HAP-1 (cell line): ENCODE measurements around the gene CCDC188.

Experiments used
- DNase-seq, 2 experiments: peaks; one replicate each; pipeline ENCODE4 v3.0.0-alpha.2; 2016 to 2020; ENCODE audit warnings: low spot score in 2 of 2
- H3K27me3 ChIP-seq: fragments of 250-450 bp; sonication (Bioruptor Pico); 2 replicates; pipeline ENCODE4 v1.5.1; 2020; ENCODE audit warnings: low read depth, mild to moderate bottlenecking, moderate library complexity
- H3K36me3 ChIP-seq: fragments of 250-450 bp; sonication (Bioruptor Pico); replicated peaks from 2 replicates; pipeline ENCODE4 v1.5.1; 2020; ENCODE audit warnings: mild to moderate bottlenecking
- H3K4me1 ChIP-seq: fragments of 250-450 bp; sonication (Bioruptor Pico); 2 replicates; pipeline ENCODE4 v1.5.1; 2020; ENCODE audit warnings: mild to moderate bottlenecking
- H3K4me3 ChIP-seq: fragments of 250-450 bp; sonication (Bioruptor Pico); 2 replicates; pipeline ENCODE4 v1.5.1; 2020; ENCODE audit warnings: mild to moderate bottlenecking, moderate library complexity
- H3K9me3 ChIP-seq: fragments of 250-450 bp; sonication (Bioruptor Pico); 2 replicates; pipeline ENCODE4 v1.5.1; 2020; ENCODE audit warnings: mild to moderate bottlenecking, moderate library complexity
- in situ Hi-C: fragments of 300-500 bp; cut with MboI; formaldehyde crosslinking; loops from 3 replicates; pipeline ENCODE4 v1.14.3; 2020; ENCODE audit warnings: low sequenced_read_pairs, inconsistent platforms, mixed read lengths

CCDC188 gene

DNA sequence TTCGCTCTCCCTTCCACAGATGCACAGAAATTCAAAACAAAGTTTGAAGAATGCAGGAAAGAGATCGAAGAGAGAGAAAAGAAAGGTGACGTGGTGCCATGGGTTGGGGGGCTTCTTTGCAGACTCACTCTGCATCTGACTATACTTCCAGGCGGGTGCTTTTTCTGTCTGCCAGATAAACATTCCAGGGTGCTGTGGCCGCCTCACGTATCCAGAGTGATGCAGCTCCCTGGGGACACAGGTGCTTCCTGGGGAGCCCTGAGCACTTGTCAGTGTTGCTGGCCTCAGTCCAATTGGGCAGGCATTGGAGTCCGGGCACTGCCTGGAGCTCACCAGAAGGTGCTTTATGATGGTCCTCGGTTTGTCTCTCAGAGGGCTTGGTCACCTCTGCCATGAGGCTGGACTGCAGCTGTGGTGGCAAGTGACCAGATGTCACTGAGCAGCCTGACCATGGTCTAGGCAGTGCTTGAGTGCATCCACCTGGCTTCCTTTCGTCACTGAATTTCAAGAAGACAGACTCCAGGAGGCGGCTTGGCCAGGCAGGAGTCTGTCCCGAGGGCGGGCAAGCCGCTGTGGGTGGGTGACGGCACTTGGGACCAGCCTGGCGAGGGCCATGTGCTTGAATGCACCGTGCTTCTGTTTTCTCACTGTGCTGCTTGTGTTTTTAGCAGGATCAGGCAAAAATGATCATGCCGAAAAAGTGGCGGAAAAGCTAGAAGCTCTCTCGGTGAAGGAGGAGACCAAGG lies 24.4 kb downstream of the CCDC188 start:
- peaks cover 53% of the 10 kb centered on the region for H3K36me3 ChIP-seq

DNA sequence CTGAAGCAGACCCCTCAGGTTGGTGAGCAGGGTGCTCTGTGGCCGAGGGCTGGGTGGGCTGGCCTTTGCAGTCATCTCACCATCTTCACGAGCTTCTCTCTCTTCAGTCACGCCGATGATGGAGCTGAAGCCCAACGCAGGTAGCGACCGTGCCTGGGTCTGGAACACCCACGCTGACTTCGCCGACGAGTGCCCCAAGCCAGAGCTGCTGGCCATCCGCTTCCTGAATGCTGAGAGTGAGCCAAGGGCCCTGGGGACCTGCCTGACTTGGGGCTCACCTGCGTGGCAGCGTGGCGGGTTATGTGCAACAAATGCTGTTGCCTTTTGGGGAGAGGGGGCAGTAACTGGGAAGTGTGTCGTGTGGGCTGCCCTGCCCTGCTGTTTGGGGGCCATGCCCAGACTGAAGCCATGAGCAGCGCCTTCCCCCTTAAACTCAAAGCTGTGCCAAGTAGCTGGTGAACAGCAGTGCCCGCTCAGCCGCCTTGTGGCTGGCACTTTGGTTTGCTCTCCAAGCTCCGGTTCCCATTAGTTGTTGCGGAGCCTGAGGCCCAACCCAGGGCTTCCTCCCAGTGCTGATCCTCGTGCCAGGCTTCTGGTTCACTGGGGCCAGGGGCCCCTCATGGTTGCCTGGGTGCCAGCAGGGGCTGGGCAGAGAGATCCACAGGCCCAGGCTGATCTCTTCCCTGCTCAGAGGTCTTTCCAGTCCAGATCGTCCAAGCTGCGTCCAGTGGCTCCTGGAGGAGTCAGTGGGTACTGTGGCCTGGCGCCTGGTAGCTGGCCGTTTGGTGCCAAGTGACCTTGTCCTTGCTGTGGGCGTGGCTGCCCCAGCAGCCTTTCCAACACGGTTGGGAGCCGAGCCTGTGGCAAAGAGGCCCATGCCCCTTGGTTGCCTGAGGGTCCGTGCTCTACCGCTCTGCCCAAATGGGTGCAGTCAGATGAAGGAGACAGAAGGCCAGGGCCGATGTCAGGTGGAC lies 25.4 kb downstream of the CCDC188 start:
- no peaks in the 10 kb centered on the region for H3K27me3 ChIP-seq
- no peaks in the 10 kb centered on the region for H3K4me1 ChIP-seq
- H3K9me3 ChIP-seq = no peaks in the 10 kb centered on the region
- H3K4me3 ChIP-seq = no peak overlapping the region
- no peak for DNase-seq
- in situ Hi-C loops = no loop called here
- peaks cover 63% of the 10 kb centered on the region for H3K36me3 ChIP-seq

More for the DNA sequence above, 24.4 kb downstream of the CCDC188 start:
- no peaks in the 10 kb centered on the region for H3K9me3 ChIP-seq
- DNase-seq = no peak
- no peaks in the 10 kb centered on the region for H3K27me3 ChIP-seq
- in situ Hi-C loops = no loop called here
- H3K4me1 ChIP-seq = no peaks in the 10 kb centered on the region
- H3K4me3 ChIP-seq = no peak overlapping the region

DNA sequence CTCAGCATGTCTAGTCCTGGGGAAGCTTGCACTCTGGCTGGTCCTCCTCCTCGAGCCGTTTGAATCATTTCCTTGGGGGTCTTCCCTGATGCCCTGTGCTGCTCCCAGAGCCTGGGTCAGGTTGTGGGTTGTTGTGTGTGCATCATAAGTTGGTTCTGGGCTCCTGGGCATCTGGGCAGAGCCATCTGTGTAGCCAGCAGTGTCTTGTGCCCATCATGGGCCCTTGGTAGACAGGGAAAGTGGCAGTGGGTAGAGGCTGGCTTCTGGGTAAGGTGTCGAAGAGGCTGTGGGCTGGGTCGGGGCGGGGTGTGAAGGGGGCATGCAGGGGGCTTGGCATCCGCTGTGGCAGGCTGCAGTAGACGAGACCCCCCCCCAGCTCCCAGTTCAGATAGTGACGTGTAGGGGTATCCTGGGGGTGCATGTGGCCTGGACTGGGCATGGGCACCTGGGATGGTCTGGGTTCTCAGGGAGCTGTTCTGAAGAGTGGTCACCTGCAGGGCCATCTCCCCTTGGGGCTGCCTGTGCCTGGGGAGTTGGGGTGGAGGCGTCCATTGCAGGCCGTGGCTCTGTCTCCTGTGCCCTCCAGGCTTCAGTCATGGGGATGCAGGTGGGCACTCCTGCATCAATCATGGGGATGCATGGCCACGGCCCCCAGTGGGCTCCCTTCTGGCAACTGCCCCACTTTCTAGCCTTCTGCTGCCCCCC lies 26.6 kb downstream of the CCDC188 start:
- in situ Hi-C loops = no loop called here
- no peaks in the 10 kb centered on the region for H3K9me3 ChIP-seq
- H3K36me3 ChIP-seq = peaks cover 75% of the 10 kb centered on the region
- DNase-seq = no peak
- peaks cover under 1% of the 10 kb centered on the region for H3K4me1 ChIP-seq
- no peaks in the 10 kb centered on the region for H3K27me3 ChIP-seq
- no peak overlapping the region for H3K4me3 ChIP-seq

DNA sequence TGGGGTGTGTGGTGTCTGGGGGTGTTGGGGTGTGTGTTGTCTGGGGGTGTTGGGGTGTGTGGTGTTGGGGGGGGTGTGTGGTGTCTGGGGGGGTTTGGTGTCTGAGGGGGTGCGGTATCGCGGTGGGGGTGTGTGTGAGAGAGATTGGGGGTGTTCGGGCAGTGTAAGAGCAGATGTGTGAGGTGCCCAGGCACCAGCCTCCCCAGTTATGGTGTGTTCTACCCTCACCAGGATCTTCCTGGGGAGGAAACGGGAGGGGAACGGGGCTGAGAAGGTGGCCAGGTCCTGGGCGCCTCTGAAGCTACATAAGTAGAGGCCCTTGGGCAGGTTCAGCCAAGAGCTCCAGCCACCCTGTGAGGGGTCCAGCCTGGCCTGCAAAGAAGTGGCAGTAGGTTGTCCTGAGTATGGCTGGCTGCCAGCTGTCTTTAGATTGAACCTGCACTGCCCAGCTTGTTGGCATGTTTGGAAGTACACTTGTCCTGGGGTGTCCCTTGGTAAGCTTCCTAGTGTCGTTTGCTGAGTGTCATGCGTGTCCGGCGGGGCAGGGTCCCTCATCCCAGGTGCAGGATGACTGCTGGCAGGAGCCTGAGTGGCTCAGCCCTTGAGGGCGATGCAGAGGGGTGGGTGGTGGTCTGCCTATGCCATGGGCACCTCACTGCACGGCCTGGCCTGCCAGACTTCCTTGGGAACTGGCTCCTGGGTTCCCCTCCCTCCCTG lies 27.3 kb downstream of the CCDC188 start:
- no peaks in the 10 kb centered on the region for H3K9me3 ChIP-seq
- peaks cover 7% of the 10 kb centered on the region for H3K4me1 ChIP-seq
- H3K4me3 ChIP-seq = no peak overlapping the region
- no peak for DNase-seq
- H3K36me3 ChIP-seq = peaks cover 82% of the 10 kb centered on the region
- in situ Hi-C loops = no loop called here
- no peaks in the 10 kb centered on the region for H3K27me3 ChIP-seq

DNA sequence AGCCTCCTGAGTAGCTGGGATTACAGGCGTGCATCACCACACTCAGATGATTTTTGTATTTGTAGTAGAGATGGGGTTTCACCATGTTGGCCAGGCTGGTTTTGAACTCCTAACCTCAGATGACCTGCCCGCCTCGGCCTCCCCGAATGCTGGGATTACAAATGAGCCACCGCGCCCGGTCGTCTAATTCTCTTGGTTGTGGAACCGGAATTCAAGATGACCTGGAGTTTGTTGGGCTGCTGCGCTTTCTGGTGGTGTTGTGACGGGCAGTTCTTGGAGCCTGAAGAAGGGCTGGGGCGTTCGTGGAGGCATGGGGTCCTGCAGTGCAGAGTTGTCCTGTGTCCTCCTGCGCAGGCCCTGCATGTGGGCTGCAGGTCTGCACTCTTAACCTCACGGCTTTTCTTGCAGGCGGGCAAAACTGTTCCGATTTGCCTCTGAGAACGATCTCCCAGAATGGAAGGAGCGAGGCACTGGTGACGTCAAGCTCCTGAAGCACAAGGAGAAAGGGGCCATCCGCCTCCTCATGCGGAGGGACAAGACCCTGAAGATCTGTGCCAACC lies 28.9 kb downstream of the CCDC188 start:
- H3K36me3 ChIP-seq = peaks cover 84% of the 10 kb centered on the region

DNA sequence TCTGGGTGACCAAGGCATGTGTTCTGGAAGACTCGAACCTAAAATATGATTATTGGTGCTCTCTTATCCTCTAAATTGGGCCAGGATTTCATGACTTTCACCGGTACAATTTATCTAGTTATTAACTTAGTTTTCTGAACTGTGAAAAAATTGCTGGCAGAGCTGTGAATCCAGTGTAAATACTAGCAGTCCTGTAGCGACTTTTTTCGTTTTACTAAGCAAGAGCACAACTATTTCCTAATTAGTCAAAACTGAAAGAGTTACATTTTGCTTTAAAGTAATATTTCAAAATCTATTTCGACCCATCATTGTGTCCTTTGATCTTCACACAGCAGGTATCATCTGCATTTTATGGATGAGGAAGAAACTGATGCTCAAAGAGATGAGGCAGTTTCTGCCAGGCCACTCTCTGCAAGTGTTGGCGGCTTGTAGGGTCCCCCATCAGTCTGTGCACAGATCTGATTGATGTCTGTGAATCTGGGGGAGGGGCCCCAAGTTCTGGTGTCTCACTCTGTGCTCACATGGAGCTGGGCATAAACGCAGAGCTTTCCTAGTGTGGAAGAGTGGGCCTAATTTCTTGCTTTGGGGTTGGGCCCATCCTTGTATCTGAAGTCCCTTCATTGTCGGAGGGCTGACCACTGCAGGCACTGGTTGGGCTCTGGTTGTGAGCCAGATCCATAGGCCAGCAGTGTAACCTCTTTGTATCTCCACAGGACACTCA lies 32.4 kb downstream of the CCDC188 start:
- Histone ChIP-seq H3K27me3 (no peaks in the 10 kb centered on the region), H3K4me1 (peaks cover 9% of the 10 kb centered on the region), H3K36me3 (peaks cover 76% of the 10 kb centered on the region), H3K4me3 (peak overlapping the region; percentile 84), H3K9me3 (no peaks in the 10 kb centered on the region)
- DNase-seq = no peak
- in situ Hi-C loops = no loop called here

More for the DNA sequence above, 28.9 kb downstream of the CCDC188 start:
- no peak for DNase-seq
- Histone ChIP-seq H3K4me1 (peaks cover 9% of the 10 kb centered on the region), H3K27me3 (no peaks in the 10 kb centered on the region), H3K9me3 (no peaks in the 10 kb centered on the region), H3K4me3 (no peak overlapping the region)
- in situ Hi-C loops = no loop called here

DNA sequence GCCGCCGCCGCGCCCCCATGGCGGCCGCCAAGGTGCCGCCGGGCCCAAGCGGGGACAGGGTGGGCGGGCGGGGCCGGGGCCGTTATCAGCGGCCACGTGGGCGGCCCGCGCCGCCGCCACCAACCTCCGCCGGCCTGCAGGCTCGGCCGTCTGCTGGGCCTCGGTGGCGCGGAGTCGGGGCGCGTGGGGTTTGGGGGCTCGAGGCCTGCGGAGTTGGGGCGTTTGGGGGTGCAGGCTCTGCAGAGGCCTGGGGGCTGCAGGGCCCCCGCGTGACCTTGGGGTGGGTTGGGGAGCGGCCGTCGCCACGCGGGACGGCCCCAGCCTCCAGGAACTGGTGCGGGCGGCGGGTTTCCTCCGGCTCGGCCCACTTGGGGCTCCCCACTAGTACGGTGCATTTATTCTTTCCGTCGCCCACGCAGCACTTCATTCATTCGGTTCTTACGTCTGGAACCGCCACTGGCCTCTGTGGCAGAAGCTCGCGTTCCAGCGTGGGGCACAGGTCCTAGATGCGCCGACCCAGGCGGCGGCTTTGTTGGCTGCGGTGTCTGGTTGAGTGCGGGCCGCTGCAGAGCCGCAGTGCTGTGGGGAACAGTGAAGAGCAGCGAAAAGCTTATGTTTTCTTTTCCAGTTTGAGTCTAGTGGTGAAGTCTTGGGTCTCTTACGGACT lies 33.1 kb downstream of the CCDC188 start:
- Histone ChIP-seq H3K36me3 (peaks cover 82% of the 10 kb centered on the region), H3K27me3 (no peaks in the 10 kb centered on the region), H3K4me3 (peak overlapping the region; percentile 84), H3K4me1 (peaks cover 9% of the 10 kb centered on the region), H3K9me3 (no peaks in the 10 kb centered on the region)
- in situ Hi-C loops = no loop called here
- DNase-seq = no peak

DNA sequence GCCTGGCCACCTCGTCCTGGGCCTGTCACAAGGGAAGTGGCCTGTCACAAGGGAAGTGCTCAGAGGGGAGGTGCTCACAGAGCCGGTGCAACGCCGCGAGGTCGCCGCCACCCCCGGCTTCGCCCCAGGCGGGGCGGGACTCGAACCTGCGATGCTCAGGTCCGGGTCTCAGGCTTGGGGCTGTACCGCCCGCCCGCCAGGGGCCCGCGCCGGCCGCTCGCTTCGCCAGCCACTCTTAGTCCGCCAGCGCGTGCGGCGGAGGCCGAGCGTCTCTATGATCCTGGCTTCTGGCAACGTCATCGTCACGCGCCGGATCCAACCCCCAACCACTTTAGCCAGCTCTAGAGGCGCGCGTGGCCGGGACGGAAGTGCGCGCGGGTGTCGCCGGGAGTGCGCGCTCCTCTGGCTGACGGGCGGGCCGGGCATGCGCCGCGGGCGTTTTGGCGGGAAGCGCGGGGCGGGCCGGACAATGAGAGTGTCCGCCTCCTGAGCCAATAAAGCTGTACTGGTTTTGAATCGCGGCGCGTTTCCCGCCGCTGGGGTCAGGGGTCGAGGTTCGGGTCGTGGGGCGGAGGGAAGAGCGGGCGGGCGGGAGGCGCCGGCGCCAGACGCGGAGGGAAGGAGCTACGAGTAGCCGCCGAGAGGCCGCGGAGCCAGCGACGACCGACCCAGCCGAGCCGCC lies 33.8 kb downstream of the CCDC188 start, which contains the start of gene TRMT2A:
Gene TRMT2A, minus strand, starts transcription at position 276 of the 682 bp plus-strand sequence. CDS start 320 bp downstream, outside the sequence.
- H3K27me3 ChIP-seq = no peaks in the 10 kb centered on the region
- no peaks in the 10 kb centered on the region for H3K9me3 ChIP-seq
- H3K4me1 ChIP-seq = peaks cover 9% of the 10 kb centered on the region
- H3K4me3 ChIP-seq = peak within 1 kb of the TSS; percentile 84
- in situ Hi-C loops = no loop called here
- peak; percentile 88 to 97 for DNase-seq
- H3K36me3 ChIP-seq = peaks cover 84% of the 10 kb centered on the region

DNA sequence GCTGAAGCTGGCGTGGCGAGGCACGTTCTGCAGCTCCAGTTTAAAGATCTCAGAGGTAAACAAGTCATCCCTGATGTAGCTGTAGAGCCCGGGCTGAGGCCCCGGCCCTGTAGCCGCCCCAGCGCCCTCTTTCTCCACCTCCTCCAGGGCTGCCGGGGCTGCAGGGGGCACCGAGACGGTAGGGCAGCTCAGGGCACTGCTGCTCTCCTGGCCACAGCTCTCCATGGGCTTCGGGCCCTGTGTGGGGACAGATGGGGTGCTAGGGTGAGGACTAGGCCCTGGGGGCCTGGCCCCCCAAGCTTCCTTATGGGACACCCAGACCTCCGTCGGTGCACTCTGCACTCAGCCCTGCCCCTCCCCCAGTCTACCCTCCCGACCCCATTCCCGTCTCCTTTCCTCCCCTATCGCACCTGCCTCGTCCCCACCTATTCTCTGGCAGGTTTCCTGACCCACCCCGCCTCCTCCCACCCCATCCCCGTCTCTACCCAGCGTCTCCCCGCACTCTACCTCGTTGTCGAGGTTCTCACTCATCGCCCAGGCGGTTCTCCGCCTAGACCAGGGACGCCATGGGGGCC lies 34.4 kb downstream of the CCDC188 start:
- Histone ChIP-seq H3K9me3 (no peaks in the 10 kb centered on the region), H3K4me3 (peak overlapping the region; percentile 84), H3K36me3 (peaks cover 83% of the 10 kb centered on the region), H3K27me3 (no peaks in the 10 kb centered on the region), H3K4me1 (peaks cover 9% of the 10 kb centered on the region)
- in situ Hi-C loops = no loop called here
- peak in 1 of 2 experiments; percentile 44 for DNase-seq

DNA sequence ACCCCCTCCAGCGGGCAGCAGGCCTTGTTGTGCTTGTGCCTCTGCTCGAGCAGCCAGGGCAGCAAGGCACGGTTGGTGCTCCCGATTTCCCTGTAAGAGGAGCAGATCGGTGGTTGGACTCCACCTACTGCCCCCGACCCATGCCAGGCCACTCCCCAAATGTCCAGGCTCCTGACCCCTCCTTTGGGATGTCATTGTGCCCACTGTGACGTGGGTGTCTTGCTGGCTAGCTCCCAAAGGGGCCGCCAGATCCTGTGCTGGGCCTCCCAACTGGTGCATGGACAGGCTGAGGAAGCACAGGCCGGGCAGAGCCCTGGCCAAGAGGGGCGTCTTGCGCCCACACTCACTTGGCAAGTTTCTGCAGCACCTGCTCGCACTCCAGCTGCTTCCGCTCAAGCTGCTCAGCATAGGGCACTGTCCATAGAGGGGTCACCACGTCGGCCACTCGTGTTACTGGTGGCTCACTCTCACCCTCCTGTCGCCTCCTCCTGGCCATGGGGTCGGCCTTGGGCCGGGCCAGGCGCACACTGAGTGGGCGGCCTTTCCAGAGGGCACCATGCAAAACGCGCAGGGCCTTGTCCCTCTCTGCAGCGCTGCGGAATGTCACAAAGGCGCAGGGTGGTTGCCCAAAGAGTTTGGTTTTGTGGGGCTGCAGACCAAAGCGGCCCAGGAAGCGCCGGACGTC lies 35.0 kb downstream of the CCDC188 start, which contains the start of gene RANBP1:
Gene RANBP1, plus strand, starts transcription at position 414 of the 685 bp plus-strand sequence. Its CDS starts 81 bp downstream, at position 495.
- Histone ChIP-seq H3K36me3 (peaks cover 83% of the 10 kb centered on the region), H3K27me3 (no peaks in the 10 kb centered on the region), H3K4me3 (peak within 1 kb of the TSS; percentile 84), H3K4me1 (peaks cover 9% of the 10 kb centered on the region), H3K9me3 (no peaks in the 10 kb centered on the region)
- DNase-seq = no peak
- in situ Hi-C loops = no loop called here
